Liver (tissue), 9 donors: ENCODE measurements around the gene BCL3. TPM values are rescaled to one million over a fixed set of nuclear protein-coding genes. Genes with fewer than 3 reads are reported as not detected.

Source experiments
- DNase-seq: peaks from one replicate; pipeline ENCODE4 v3.0.0-alpha.2; 2017; ENCODE audit warnings: low spot score
- H3K27ac ChIP-seq, 2 donors: one replicate each; pipeline ENCODE4 v1.7.0; 2013; ENCODE audit warnings: inconsistent platforms in 2 of 2, low read length in 2 of 2, control low read depth in 1 of 2, low read depth in 1 of 2, mild to moderate bottlenecking in 1 of 2
- H3K27me3 ChIP-seq, 4 donors: one replicate each; pipeline versions ENCODE4 v1.6.1 to v1.7.0; 2013; ENCODE audit warnings: low read length in 3 of 4, inconsistent platforms in 1 of 4, mild to moderate bottlenecking in 1 of 4, moderate library complexity in 1 of 4; ENCODE audit not compliant: control insufficient read depth in 4 of 4, insufficient read depth in 4 of 4
- H3K36me3 ChIP-seq, 4 donors: one replicate each; pipeline versions ENCODE4 v1.6.1 to v1.7.0; 2013; ENCODE audit warnings: low read length in 3 of 4, mild to moderate bottlenecking in 3 of 4, low read depth in 1 of 4, moderate library complexity in 1 of 4; ENCODE audit not compliant: control insufficient read depth in 4 of 4, insufficient read depth in 3 of 4
- H3K4me1 ChIP-seq, 4 donors: one replicate each; pipeline versions ENCODE4 v1.6.1 to v1.7.0; 2013; ENCODE audit warnings: low read length in 3 of 4, mild to moderate bottlenecking in 3 of 4, moderate library complexity in 1 of 4; ENCODE audit not compliant: control insufficient read depth in 4 of 4, insufficient read depth in 4 of 4
- H3K4me3 ChIP-seq, 3 donors: one replicate each; pipeline versions ENCODE4 v1.6.1 to v1.7.0; 2013; ENCODE audit warnings: low read length in 3 of 3, control low read depth in 1 of 3, low read depth in 1 of 3, mild to moderate bottlenecking in 1 of 3
- H3K9ac ChIP-seq, 2 donors: one replicate each; pipeline ENCODE4 v1.7.0; 2013; ENCODE audit warnings: low read length in 2 of 2, mild to moderate bottlenecking in 2 of 2, moderate library complexity in 2 of 2, control low read depth in 1 of 2, low read depth in 1 of 2
- H3K9me3 ChIP-seq, 4 donors: one replicate each; pipeline versions ENCODE4 v1.6.1 to v1.7.0; 2013; ENCODE audit warnings: low read length in 3 of 4; ENCODE audit not compliant: control insufficient read depth in 4 of 4
- ATF3 ChIP-seq: IDR thresholded peaks from 2 replicates; pipeline ENCODE4 v1.6.1; 2016; ENCODE audit warnings: antibody characterized with exemption
- CTCF ChIP-seq: fragments of 150-350 bp; IDR thresholded peaks from 2 replicates; pipeline ENCODE4 v1.5.1; 2017; ENCODE audit warnings: improper control_type of control experiment, low read depth, low read length; ENCODE audit not compliant: missing input control
- EGR1 ChIP-seq, 2 donors: IDR thresholded peaks; 2 replicates each; pipeline ENCODE4 v1.6.1; 2016 to 2018; ENCODE audit warnings: antibody characterized with exemption in 2 of 2, low read depth in 2 of 2
- FOXA1 ChIP-seq: IDR thresholded peaks from 2 replicates; pipeline ENCODE4 v1.6.1; 2016; ENCODE audit warnings: antibody characterized with exemption
- FOXA2 ChIP-seq: IDR thresholded peaks from 2 replicates; pipeline ENCODE4 v1.6.1; 2016; ENCODE audit warnings: antibody characterized with exemption
- GABPA ChIP-seq, 2 donors: IDR thresholded peaks in 1 of 2; conservative IDR thresholded peaks in 1 of 2; 2 replicates each; pipeline ENCODE4 v1.6.1; 2016; ENCODE audit warnings: antibody characterized with exemption in 2 of 2, mild to moderate bottlenecking in 1 of 2, moderate library complexity in 1 of 2
- HNF4A ChIP-seq, 2 donors: conservative IDR thresholded peaks; 2 replicates each; pipeline ENCODE4 v1.6.1; 2016; ENCODE audit warnings: antibody characterized with exemption in 2 of 2, mild to moderate bottlenecking in 2 of 2
- HNF4G ChIP-seq: IDR thresholded peaks from 2 replicates; pipeline ENCODE4 v1.6.1; 2016; ENCODE audit warnings: antibody characterized with exemption
- JUND ChIP-seq, 2 donors: IDR thresholded peaks; 2 replicates each; pipeline ENCODE4 v1.6.1; 2016; ENCODE audit warnings: antibody characterized with exemption in 2 of 2
- NR2F2 ChIP-seq: IDR thresholded peaks from 2 replicates; pipeline ENCODE4 v1.6.1; 2016; ENCODE audit warnings: antibody characterized with exemption
- SP1 ChIP-seq: IDR thresholded peaks from 2 replicates; pipeline ENCODE4 v1.6.1; 2018; ENCODE audit warnings: antibody characterized with exemption, mild to moderate bottlenecking
- TAF1 ChIP-seq: conservative IDR thresholded peaks from 2 replicates; pipeline ENCODE4 v1.6.1; 2016; ENCODE audit warnings: antibody characterized with exemption, mild to moderate bottlenecking
- whole genome bisulfite sequencing: extraction: QIAGEN DNeasy Blood & Tissue Kit; methylation state at CpG from one replicate; pipeline ENCODE4 v1.1.7; 2013; 5-methylcytosine and 5-hydroxymethylcytosine counted together
- polyA plus RNA-seq, 2 donors: library from polyadenylated mRNA; stranded (reverse) in 1 of 2; unstranded in 1 of 2; fragments of 200-250 nt in 1 of 2; fragments of >200 nt in 1 of 2; fragmentation: Nextera tagmentation in 1 of 2; extraction: Ambion mirVana in 1 of 2; gene quantifications; one replicate each; pipeline versions ENCODE4 v1.2.1 to v1.2.3, GENCODE V29; 2013 to 2015
- total RNA-seq, 2 donors: library from RNA; depleted of rRNA; stranded (reverse); fragments of >200 nt; gene quantifications; one replicate each; pipeline ENCODE4 v1.2.3, GENCODE V29; 2014
- TF ChIP-seq, protein P1 (sequence below): IDR thresholded peaks from 2 replicates; pipeline ENCODE4 v1.6.1; 2016; ENCODE audit warnings: antibody characterized with exemption
- TF ChIP-seq, protein P2 (sequence below): IDR thresholded peaks from 2 replicates; pipeline ENCODE4 v1.6.1; 2016; ENCODE audit warnings: antibody characterized with exemption
- TF ChIP-seq, protein P3 (sequence below): IDR thresholded peaks from 2 replicates; pipeline ENCODE4 v1.6.1; 2016; ENCODE audit warnings: antibody characterized with exemption, mild to moderate bottlenecking
- donor health status: healthy.
- donor health status: healthy.
- donor health status: healthy.
- donor health status: healthy.
- donor health status: healthy.

The BCL3 gene
- total and polyA plus RNA-seq, 4 donors = 4.5 to 63.6 (median 19.7) TPM

- TF ChIP-seq FOXA2 = no peak
- no peak for TF ChIP-seq JUND (IDR thresholded peaks at IDR 0.05)
These were observed 41.5 kb downstream of the BCL3 start (continued) for GRCh38 chr19:44789943-44790483.

GRCh38 chr19:44792281-44792680, 43.8 kb downstream of the BCL3 start:
- 93% methylated on average over 9 of the region's 9 CpGs for WGBS
- no peak overlapping the region for H3K4me3 ChIP-seq
- H3K27ac ChIP-seq = no peak overlapping the region
- TF ChIP-seq HNF4A (conservative IDR thresholded peaks at IDR 0.05) (no peak), FOXA1 (no peak), CTCF (no peak), TAF1 (no peak), SP1 (no peak), NR2F2 (no peak), GABPA (IDR thresholded peaks at IDR 0.05 in 1 of 2, conservative IDR thresholded peaks at IDR 0.05 in 1 of 2) (no peak), EGR1 (IDR thresholded peaks at IDR 0.05; ENCODE audit: low read depth in 2 of 2) (no peak), JUND (IDR thresholded peaks at IDR 0.05) (no peak)
- TF ChIP-seq, protein P1, sequence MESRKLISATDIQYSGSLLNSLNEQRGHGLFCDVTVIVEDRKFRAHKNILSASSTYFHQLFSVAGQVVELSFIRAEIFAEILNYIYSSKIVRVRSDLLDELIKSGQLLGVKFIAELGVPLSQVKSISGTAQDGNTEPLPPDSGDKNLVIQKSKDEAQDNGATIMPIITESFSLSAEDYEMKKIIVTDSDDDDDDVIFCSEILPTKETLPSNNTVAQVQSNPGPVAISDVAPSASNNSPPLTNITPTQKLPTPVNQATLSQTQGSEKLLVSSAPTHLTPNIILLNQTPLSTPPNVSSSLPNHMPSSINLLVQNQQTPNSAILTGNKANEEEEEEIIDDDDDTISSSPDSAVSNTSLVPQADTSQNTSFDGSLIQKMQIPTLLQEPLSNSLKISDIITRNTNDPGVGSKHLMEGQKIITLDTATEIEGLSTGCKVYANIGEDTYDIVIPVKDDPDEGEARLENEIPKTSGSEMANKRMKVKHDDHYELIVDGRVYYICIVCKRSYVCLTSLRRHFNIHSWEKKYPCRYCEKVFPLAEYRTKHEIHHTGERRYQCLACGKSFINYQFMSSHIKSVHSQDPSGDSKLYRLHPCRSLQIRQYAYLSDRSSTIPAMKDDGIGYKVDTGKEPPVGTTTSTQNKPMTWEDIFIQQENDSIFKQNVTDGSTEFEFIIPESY = no peak
- TF ChIP-seq, protein P2, sequence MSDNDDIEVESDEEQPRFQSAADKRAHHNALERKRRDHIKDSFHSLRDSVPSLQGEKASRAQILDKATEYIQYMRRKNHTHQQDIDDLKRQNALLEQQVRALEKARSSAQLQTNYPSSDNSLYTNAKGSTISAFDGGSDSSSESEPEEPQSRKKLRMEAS = no peak
- no peaks in the 10 kb centered on the region for H3K9me3 ChIP-seq
- peaks cover 5 to 11% (median 10%) of the 10 kb centered on the region in 4 donors for H3K4me1 ChIP-seq
- H3K27me3 ChIP-seq = no peaks in the 10 kb centered on the region
- H3K9ac ChIP-seq = no peak overlapping the region
- H3K36me3 ChIP-seq = peaks cover 0 to 26% (median 8%) of the 10 kb centered on the region in 4 donors
- no peak for DNase-seq

GRCh38 chr19:44794610-44795009, 46.1 kb downstream of the BCL3 start:
- no peak overlapping the region for H3K27ac ChIP-seq
- H3K4me1 ChIP-seq = peaks cover 7 to 15% (median 12%) of the 10 kb centered on the region in 4 donors
- H3K27me3 ChIP-seq = no peaks in the 10 kb centered on the region
- no peak for TF ChIP-seq NR2F2
- TF ChIP-seq CTCF = no peak
- no peak for TF ChIP-seq TAF1
- TF ChIP-seq FOXA1 = no peak
- TF ChIP-seq, protein P3, sequence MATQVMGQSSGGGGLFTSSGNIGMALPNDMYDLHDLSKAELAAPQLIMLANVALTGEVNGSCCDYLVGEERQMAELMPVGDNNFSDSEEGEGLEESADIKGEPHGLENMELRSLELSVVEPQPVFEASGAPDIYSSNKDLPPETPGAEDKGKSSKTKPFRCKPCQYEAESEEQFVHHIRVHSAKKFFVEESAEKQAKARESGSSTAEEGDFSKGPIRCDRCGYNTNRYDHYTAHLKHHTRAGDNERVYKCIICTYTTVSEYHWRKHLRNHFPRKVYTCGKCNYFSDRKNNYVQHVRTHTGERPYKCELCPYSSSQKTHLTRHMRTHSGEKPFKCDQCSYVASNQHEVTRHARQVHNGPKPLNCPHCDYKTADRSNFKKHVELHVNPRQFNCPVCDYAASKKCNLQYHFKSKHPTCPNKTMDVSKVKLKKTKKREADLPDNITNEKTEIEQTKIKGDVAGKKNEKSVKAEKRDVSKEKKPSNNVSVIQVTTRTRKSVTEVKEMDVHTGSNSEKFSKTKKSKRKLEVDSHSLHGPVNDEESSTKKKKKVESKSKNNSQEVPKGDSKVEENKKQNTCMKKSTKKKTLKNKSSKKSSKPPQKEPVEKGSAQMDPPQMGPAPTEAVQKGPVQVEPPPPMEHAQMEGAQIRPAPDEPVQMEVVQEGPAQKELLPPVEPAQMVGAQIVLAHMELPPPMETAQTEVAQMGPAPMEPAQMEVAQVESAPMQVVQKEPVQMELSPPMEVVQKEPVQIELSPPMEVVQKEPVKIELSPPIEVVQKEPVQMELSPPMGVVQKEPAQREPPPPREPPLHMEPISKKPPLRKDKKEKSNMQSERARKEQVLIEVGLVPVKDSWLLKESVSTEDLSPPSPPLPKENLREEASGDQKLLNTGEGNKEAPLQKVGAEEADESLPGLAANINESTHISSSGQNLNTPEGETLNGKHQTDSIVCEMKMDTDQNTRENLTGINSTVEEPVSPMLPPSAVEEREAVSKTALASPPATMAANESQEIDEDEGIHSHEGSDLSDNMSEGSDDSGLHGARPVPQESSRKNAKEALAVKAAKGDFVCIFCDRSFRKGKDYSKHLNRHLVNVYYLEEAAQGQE = no peak
- TF ChIP-seq HNF4G = no peak
- TF ChIP-seq ATF3 = no peak
- TF ChIP-seq SP1 = no peak
- no peak for TF ChIP-seq JUND (IDR thresholded peaks at IDR 0.05)
- TF ChIP-seq, protein P1 = no peak
- TF ChIP-seq GABPA (IDR thresholded peaks at IDR 0.05 in 1 of 2, conservative IDR thresholded peaks at IDR 0.05 in 1 of 2) = no peak
- H3K9ac ChIP-seq = no peak overlapping the region
- peaks cover 0 to 20% (median 5%) of the 10 kb centered on the region in 4 donors for H3K36me3 ChIP-seq
- H3K9me3 ChIP-seq = no peaks in the 10 kb centered on the region
- 93% methylated on average over 4 of the region's 4 CpGs for WGBS
- no peak overlapping the region for H3K4me3 ChIP-seq
- no peak for DNase-seq
